ENCODE measurements around the gene FAM221A.
"Not testable (repeated sequence)": the region's sequence is repeated elsewhere in the genome, so short reads cannot be mapped to it uniquely, and the experiment has no call there.

FAM221A gene

DNA sequence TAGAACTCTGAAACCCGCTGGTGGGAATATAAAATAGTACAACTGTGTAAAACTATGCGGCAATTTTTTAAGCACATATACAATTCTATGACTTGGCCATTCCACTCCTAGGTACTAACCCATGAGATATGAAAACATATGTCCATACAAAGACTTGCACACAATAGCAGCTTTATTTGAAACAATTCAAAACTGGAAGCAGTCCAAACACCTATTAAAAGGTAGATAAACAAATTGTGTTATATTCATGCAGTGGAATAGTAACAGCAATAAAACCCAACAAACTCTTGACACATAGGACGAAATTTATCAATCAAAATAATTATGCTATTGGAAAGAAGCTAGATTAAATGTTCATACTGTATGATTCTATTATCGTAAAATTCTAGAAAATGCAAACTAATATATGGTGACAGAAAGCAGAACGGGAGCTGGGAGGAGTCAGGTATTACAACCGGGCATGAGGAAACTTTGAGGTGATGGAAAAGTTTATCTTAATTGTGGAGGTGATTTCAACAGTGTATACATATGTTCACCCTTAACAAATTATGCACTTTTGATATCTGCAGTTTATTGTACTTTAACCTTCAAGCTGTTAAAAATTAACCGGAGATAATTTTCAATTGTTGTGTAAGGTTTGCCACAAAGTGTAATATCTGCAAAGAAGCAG lies 29.2 kb downstream of the FAM221A start:
- no peaks in the 10 kb centered on the region for H3K4me1 ChIP-seq (ENCODE audit: control insufficient read depth, insufficient read depth, low read length)
- H3K27me3 ChIP-seq (ENCODE audit: control insufficient read depth, insufficient read depth, low read length), result no peaks in the 10 kb centered on the region
- no peaks in the 10 kb centered on the region for H3K9me3 ChIP-seq (ENCODE audit: control insufficient read depth, insufficient read depth, low read length)
- peaks cover 10% of the 10 kb centered on the region for H3K36me3 ChIP-seq (ENCODE audit: control insufficient read depth, insufficient read depth, low read length)
- no peak overlapping the region for H3K9ac ChIP-seq (ENCODE audit: low read depth, low read length)
- no peak overlapping the region for H3K4me3 ChIP-seq (ENCODE audit: low read depth, low read length)

DNA sequence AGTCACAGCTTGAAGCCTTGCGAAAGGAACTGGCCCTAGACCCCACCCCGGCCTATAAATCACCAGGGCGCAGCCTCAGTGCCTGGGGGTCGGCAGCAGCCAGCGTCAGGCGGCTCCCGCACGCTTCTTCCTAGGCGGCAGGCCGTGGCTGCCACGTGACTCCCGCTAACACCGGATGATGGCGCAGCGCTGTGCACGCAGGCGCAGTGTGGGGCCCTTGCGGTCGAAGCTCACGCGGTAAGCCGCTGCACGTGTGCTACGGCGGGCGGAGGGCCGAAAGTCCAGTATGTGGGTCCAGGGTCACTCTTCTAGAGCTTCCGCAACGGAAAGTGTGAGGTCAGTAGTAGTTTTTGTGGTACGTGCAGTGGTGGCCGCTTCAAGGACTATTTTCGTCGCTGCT lies 30.0 kb downstream of the FAM221A start, which contains the start of gene STK31:
Gene STK31, plus strand, starts transcription at position 220 of the 400 bp plus-strand sequence. Its CDS starts 67 bp downstream, at position 287.
- H3K9me3 ChIP-seq (ENCODE audit: control insufficient read depth, insufficient read depth, low read length), result no peaks in the 10 kb centered on the region
- no peak within 1 kb of the TSS for H3K4me3 ChIP-seq (ENCODE audit: low read depth, low read length)
- no peaks in the 10 kb centered on the region for H3K27me3 ChIP-seq (ENCODE audit: control insufficient read depth, insufficient read depth, low read length)
- no peaks in the 10 kb centered on the region for H3K4me1 ChIP-seq (ENCODE audit: control insufficient read depth, insufficient read depth, low read length)
- no peak within 1 kb of the TSS for H3K9ac ChIP-seq (ENCODE audit: low read depth, low read length)
- peaks cover 6% of the 10 kb centered on the region for H3K36me3 ChIP-seq (ENCODE audit: control insufficient read depth, insufficient read depth, low read length)

DNA sequence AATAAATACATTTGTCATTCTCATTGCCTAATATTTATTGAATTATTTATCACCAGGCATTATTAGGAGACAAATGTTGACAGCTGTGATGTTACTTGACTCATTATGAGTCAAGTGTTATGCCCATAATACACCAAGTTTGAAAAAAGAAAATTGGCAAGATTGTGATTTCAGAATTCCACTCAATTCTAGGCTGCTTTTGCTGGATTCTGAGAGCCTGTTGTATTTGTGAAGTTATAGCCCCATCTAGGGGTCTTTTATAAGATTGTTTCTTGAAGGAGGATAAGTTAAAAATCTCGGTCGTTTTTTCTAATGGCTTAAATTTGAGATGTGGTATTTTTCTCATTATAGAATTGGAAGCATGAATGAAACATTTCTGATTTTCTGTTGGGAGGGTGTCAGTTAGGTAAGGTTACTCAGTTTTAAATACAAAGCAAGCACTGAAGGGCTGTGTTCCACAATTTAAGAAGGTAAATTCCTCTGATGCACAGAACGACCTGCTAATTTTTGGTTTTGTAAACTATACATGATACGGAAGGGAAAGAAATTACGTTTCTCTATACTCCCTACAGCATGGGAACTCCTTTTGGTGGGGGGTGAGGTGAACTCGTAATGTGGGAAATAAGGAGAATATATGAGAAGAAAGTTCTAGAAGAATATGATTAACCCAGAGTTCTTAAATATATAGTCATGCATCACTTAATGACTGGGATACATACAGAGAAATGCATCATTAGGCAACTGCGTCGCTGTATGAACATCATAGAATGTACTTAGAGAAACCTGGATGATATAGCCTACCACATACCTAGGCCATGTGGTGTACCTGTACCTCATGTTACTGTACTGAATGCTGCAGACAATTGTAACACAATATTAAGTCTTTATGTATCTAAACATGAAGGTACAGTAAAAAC lies 32.6 kb downstream of the FAM221A start:
- no peaks in the 10 kb centered on the region for H3K4me1 ChIP-seq (ENCODE audit: control insufficient read depth, insufficient read depth, low read length)
- H3K9me3 ChIP-seq (ENCODE audit: control insufficient read depth, insufficient read depth, low read length), result no peaks in the 10 kb centered on the region
- no peak overlapping the region for H3K9ac ChIP-seq (ENCODE audit: low read depth, low read length)
- H3K36me3 ChIP-seq (ENCODE audit: control insufficient read depth, insufficient read depth, low read length), result no peaks in the 10 kb centered on the region
- no peaks in the 10 kb centered on the region for H3K27me3 ChIP-seq (ENCODE audit: control insufficient read depth, insufficient read depth, low read length)
- H3K4me3 ChIP-seq (ENCODE audit: low read depth, low read length), result no peak overlapping the region

DNA sequence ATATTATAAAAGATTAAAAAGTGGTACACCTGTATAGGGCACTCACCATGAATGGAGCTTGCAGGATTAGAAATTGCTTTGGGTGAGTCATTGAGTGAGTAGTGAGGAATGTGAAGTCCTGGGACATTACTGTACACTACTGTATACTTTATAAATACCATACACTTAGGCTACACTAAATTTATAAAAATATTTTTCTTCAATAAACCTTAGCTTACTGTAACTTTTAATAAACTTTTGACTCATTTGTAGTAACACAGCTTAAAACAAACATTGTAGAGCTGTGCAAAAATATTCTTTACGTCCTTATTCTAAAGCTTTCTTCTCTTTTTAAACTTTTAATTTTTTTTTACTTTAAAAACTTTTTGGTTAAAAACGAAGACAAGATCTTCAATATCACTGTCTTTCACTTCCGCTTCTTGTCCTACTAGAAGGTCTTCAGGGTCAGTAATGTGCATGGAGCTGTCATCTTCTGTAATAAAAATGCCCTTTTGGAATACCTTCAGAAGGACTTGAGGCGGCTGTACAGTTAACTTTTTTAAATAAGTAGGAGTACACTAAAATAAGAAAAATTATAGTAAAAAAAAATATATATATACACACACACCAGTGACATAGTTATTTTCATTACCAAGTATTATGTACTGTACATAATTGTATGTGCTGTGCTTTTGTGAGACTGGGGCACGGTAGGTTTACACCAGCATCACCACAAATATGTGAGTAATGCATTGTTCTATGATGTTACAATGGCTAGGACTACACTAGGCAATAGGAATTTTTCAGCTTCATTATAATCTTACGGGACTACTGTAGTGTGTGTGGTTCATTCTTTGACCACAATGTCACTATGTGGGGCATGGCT lies 33.5 kb downstream of the FAM221A start:
- Histone ChIP-seq H3K9ac (ENCODE audit: low read depth, low read length) (no peak overlapping the region), H3K4me1 (ENCODE audit: control insufficient read depth, insufficient read depth, low read length) (no peaks in the 10 kb centered on the region), H3K4me3 (ENCODE audit: low read depth, low read length) (no peak overlapping the region), H3K9me3 (ENCODE audit: control insufficient read depth, insufficient read depth, low read length) (no peaks in the 10 kb centered on the region), H3K27me3 (ENCODE audit: control insufficient read depth, insufficient read depth, low read length) (no peaks in the 10 kb centered on the region), H3K36me3 (ENCODE audit: control insufficient read depth, insufficient read depth, low read length) (no peaks in the 10 kb centered on the region)

DNA sequence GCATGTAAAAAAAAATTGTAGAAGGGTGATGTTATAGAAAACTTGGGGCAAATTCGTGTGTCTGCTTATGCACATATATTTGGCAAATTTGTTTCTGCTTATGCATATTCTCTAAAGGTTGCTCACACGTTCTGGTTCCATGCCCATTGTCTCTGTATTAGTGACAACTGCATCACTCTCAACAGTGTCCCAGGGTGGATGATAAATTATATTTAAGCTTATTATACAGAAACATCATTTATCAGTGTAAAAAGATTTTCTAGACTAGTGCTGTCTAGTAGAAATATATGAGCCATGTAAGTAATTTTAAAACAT lies 34.1 kb downstream of the FAM221A start:
- Histone ChIP-seq H3K4me3 (ENCODE audit: low read depth, low read length) (no peak overlapping the region), H3K4me1 (ENCODE audit: control insufficient read depth, insufficient read depth, low read length) (no peaks in the 10 kb centered on the region), H3K27me3 (ENCODE audit: control insufficient read depth, insufficient read depth, low read length) (no peaks in the 10 kb centered on the region), H3K36me3 (ENCODE audit: control insufficient read depth, insufficient read depth, low read length) (no peaks in the 10 kb centered on the region), H3K9me3 (ENCODE audit: control insufficient read depth, insufficient read depth, low read length) (no peaks in the 10 kb centered on the region), H3K9ac (ENCODE audit: low read depth, low read length) (no peak overlapping the region)

DNA sequence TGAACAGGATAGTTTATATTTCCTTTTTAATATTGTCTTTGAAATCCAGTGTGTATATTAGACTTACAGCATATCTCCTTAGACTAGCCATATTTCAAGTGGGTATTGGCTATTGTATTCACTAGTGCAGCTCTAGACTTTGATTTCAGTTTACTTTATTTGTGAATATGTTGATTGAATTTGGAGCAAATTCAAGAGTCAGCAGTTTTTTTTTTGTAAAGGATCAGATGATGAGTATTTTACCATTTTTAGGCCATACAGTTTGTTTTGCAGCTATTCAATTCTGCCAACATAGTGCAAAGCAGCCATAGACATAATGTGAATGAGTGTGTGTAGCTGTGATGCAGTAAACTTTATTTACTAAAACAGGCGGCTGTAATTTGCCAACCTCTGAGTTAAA lies 34.6 kb downstream of the FAM221A start:
- no peaks in the 10 kb centered on the region for H3K9me3 ChIP-seq (ENCODE audit: control insufficient read depth, insufficient read depth, low read length)
- H3K36me3 ChIP-seq (ENCODE audit: control insufficient read depth, insufficient read depth, low read length), result no peaks in the 10 kb centered on the region
- H3K9ac ChIP-seq (ENCODE audit: low read depth, low read length), result no peak overlapping the region
- H3K27me3 ChIP-seq (ENCODE audit: control insufficient read depth, insufficient read depth, low read length), result no peaks in the 10 kb centered on the region
- no peak overlapping the region for H3K4me3 ChIP-seq (ENCODE audit: low read depth, low read length)
- no peaks in the 10 kb centered on the region for H3K4me1 ChIP-seq (ENCODE audit: control insufficient read depth, insufficient read depth, low read length)

DNA sequence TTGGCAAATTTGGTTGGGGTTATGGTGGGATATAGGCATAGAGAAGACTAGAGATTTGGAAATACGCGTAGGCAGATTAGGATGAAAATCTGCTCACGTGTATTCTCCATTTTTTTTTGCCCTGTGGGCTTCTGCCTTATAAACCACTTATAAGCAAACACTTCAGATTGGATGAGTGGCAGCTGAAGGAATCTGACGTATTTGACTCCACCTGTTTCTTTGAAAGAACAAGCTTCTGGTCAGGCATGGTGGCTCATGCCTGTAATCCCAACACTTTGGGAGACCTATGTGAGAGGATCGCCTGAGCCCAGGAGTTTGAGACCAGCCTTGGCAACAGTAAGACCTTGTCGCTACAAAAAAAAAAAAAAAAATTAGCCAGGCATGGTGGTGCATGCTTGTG lies 35.1 kb downstream of the FAM221A start:
- Histone ChIP-seq H3K27me3 (ENCODE audit: control insufficient read depth, insufficient read depth, low read length) (no peaks in the 10 kb centered on the region), H3K4me3 (ENCODE audit: low read depth, low read length) (no peak overlapping the region), H3K9me3 (ENCODE audit: control insufficient read depth, insufficient read depth, low read length) (no peaks in the 10 kb centered on the region), H3K36me3 (ENCODE audit: control insufficient read depth, insufficient read depth, low read length) (no peaks in the 10 kb centered on the region), H3K9ac (ENCODE audit: low read depth, low read length) (no peak overlapping the region), H3K4me1 (ENCODE audit: control insufficient read depth, insufficient read depth, low read length) (no peaks in the 10 kb centered on the region)

DNA sequence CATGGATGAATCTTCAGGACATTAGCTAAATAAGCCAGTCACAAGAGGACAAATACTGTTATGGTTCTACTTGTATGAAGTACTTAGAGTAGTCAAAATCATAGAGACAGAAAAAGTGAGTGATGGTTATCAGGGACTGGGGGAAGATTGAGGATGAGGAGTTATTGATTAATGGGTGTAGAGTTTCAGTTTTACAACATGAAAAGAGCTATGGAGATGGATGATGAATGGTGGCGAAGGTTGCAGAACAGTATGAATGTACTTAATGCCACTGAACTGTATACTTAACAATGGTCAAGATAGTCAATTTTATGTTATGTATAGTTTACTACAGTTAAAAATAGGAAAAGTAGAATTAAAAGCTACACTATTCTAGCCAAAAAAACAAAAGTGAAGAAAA lies 37.8 kb downstream of the FAM221A start:
- Histone ChIP-seq H3K27me3 (ENCODE audit: control insufficient read depth, insufficient read depth, low read length) (peaks cover 4% of the 10 kb centered on the region), H3K4me3 (ENCODE audit: low read depth, low read length) (no peak overlapping the region), H3K9me3 (ENCODE audit: control insufficient read depth, insufficient read depth, low read length) (no peaks in the 10 kb centered on the region), H3K36me3 (ENCODE audit: control insufficient read depth, insufficient read depth, low read length) (no peaks in the 10 kb centered on the region), H3K4me1 (ENCODE audit: control insufficient read depth, insufficient read depth, low read length) (no peaks in the 10 kb centered on the region), H3K9ac (ENCODE audit: low read depth, low read length) (no peak overlapping the region)

DNA sequence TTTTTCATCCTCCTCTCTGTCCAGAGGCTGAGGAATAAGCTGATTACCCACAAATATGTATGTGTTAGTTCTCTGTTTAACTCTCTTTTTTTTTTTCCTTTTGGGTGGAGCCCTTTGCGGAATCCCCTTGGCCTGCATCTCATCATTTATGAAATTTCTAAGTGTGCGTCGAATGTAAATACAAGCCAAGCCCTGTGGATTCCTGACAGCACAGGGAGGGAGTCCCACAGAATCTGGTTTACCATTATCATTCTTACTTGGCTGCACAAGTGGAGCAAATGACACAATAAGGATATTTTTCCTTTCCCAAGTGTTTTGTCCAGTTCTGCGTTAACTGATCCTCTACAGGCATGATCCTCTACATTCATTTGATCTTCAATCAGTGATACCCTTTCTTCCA lies 41.5 kb downstream of the FAM221A start:
- Histone ChIP-seq H3K4me3 (ENCODE audit: low read depth, low read length) (no peak overlapping the region), H3K36me3 (ENCODE audit: control insufficient read depth, insufficient read depth, low read length) (no peaks in the 10 kb centered on the region), H3K9me3 (ENCODE audit: control insufficient read depth, insufficient read depth, low read length) (no peaks in the 10 kb centered on the region), H3K4me1 (ENCODE audit: control insufficient read depth, insufficient read depth, low read length) (peaks cover 9% of the 10 kb centered on the region), H3K27me3 (ENCODE audit: control insufficient read depth, insufficient read depth, low read length) (peaks cover 26% of the 10 kb centered on the region), H3K9ac (ENCODE audit: low read depth, low read length) (no peak overlapping the region)

DNA sequence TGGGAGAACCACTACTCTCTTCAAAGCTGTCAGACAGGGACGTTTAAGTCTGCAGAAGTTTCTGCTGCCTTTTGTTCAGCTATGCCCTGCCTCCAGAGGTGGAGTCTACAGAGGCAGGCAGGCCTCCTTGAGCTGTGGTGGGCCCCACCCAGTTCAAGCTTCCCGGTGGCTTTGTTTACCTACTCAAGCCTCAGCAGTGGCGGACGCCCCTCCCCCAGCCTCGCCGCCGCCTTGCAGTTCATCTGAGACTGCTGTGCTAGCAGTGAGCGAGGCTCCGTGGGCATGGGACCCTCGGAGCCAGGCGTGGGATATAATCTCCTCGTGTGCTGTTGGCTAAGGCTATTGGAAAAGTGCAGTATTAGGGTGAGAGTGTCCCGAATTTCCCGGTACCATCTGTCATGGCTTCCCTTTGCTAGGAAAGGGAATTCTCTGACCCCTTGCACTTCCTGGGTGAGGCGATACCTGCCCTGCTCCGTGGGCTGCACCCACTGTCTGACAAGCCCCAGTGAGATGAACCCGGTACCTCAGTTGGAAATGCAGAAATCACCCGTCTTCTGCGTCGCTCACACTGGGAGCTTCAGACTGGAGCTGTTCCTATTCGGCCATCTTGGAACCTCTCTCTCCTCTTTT lies 42.7 kb downstream of the FAM221A start:
- Histone ChIP-seq H3K9ac (ENCODE audit: low read depth, low read length) (peak overlapping the region; percentile 51), H3K27me3 (ENCODE audit: control insufficient read depth, insufficient read depth, low read length) (peaks cover 26% of the 10 kb centered on the region), H3K4me3 (ENCODE audit: low read depth, low read length) (peak overlapping the region; percentile 59)
- not testable (repeated sequence) for H3K4me1 ChIP-seq (ENCODE audit: control insufficient read depth, insufficient read depth, low read length); H3K36me3 ChIP-seq (ENCODE audit: control insufficient read depth, insufficient read depth, low read length); H3K9me3 ChIP-seq (ENCODE audit: control insufficient read depth, insufficient read depth, low read length)

DNA sequence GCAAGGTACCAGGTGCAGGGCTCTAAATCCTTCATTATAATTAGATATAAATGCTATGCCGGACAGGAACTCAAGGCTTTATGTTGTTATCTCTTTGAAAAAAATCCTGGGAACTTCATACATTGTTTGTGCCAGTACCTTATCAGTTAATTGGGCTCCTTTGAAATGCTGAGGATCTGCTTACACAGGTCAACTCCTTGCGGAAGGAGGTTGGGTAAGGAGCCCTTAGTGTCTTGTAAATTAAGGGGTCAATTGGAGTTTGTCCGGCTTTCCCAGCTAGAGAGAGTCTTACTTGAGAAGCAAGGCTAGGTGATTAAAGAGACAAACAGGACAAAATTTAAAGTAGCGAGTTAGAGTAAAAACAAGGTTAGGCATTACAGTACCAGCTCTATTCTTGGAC lies 44.1 kb downstream of the FAM221A start:
- Histone ChIP-seq H3K4me3 (ENCODE audit: low read depth, low read length) (peak overlapping the region; percentile 8), H3K27me3 (ENCODE audit: control insufficient read depth, insufficient read depth, low read length) (peaks cover 26% of the 10 kb centered on the region)
- H3K9me3 ChIP-seq (ENCODE audit: control insufficient read depth, insufficient read depth, low read length); H3K36me3 ChIP-seq (ENCODE audit: control insufficient read depth, insufficient read depth, low read length); H3K9ac ChIP-seq (ENCODE audit: low read depth, low read length); H3K4me1 ChIP-seq (ENCODE audit: control insufficient read depth, insufficient read depth, low read length): not testable (repeated sequence)

Measured in iPS-15b (cell line).